ENCODE data around the gene ZCCHC24.
"Not testable (repeated sequence)": the region's sequence is repeated elsewhere in the genome, so short reads cannot be mapped to it uniquely, and the experiment has no call there.

ZCCHC24 gene

GRCh38 chr10:79332610-79333315 lies 112.7 kb downstream of the ZCCHC24 start:
- not testable (repeated sequence) for DNase-seq (ENCODE audit: low read depth in 2 of 3, low spot score in 2 of 3)

Data from activated CD8-positive, alpha-beta memory T cell treated with anti-CD3 and anti-CD28 coated beads for 48 hours (primary cell).